A673 (cell line): ENCODE data around the gene RHPN2. TPM values are rescaled to one million over a fixed set of nuclear protein-coding genes. Genes with fewer than 3 reads are reported as not detected.

Experiments used
- Bru-seq: library from RNA; stranded (reverse); fragments of 400-500 nt; gene quantifications from one replicate; lab custom pipeline; 2021; lab: Mats Ljungman, UMichigan
- BruChase-seq, 2 experiments: library from RNA; stranded (reverse); fragments of 400-500 nt; gene quantifications; one replicate each; lab custom pipeline; 2021; lab: Mats Ljungman, UMichigan
- BruUV-seq: library from RNA; stranded (reverse); fragments of 400-500 nt; replicated peaks from 2 replicates; lab custom pipeline; 2021; lab: Mats Ljungman, UMichigan
- CTCF ChIA-PET: fragments of 300-600 bp; sonication (Branson Sonifier 250); formaldehyde crosslinking; loops from one replicate; lab custom pipeline; 2022; ENCODE audit warnings: antibody characterized with exemption; lab: Charles Lee
- POLR2A ChIA-PET: fragments of 300-600 bp; sonication (Branson Sonifier 250); formaldehyde crosslinking; loops from one replicate; lab custom pipeline; 2022; ENCODE audit warnings: antibody characterized with exemption; ENCODE audit not compliant: low non-redundant PET; lab: Charles Lee
- DNase-seq: peaks from one replicate; pipeline ENCODE4 v3.0.0-alpha.2; 2015; ENCODE audit warnings: low spot score
- H3K27ac ChIP-seq: fragments of 200-600 bp; sonication (generic); 2 replicates; pipeline ENCODE4 v1.5.1; 2016; ENCODE audit warnings: mixed run types, low read depth, mild to moderate bottlenecking, mixed read lengths, antibody characterized with exemption, low read length; ENCODE audit not compliant: poor library complexity, severe bottlenecking
- H3K27me3 ChIP-seq: fragments of 200-600 bp; sonication (generic); replicated peaks from 2 replicates; pipeline ENCODE4 v1.6.1; 2017; ENCODE audit warnings: mixed run types, low read depth, mild to moderate bottlenecking, mixed read lengths, antibody characterized with exemption, low read length; ENCODE audit not compliant: insufficient read depth, poor library complexity
- H3K36me3 ChIP-seq: fragments of 200-600 bp; sonication (generic); 2 replicates; pipeline ENCODE4 v1.6.1; 2016; ENCODE audit warnings: mixed run types, mild to moderate bottlenecking, mixed read lengths, antibody characterized with exemption, low read length; ENCODE audit not compliant: insufficient read depth, poor library complexity, severe bottlenecking
- H3K4me1 ChIP-seq: fragments of 200-600 bp; sonication (generic); 2 replicates; pipeline ENCODE4 v1.6.1; 2017; ENCODE audit warnings: mixed run types, mild to moderate bottlenecking, mixed read lengths, antibody characterized with exemption, low read length; ENCODE audit not compliant: insufficient read depth, poor library complexity, severe bottlenecking
- H3K4me3 ChIP-seq: fragments of 200-600 bp; sonication (generic); 2 replicates; pipeline ENCODE4 v1.5.1; 2016; ENCODE audit warnings: low read depth, mixed run types, mild to moderate bottlenecking, mixed read lengths, low read length; ENCODE audit not compliant: poor library complexity, severe bottlenecking
- H3K9me3 ChIP-seq: fragments of 200-600 bp; sonication (generic); 2 replicates; pipeline ENCODE4 v1.6.1; 2016; ENCODE audit warnings: mixed run types, low read depth, mild to moderate bottlenecking, mixed read lengths, antibody characterized with exemption, low read length; ENCODE audit not compliant: poor library complexity, severe bottlenecking
- CTCF ChIP-seq: fragments of 300-800, 200-600 bp; sonication (generic); conservative IDR thresholded peaks from 2 replicates; pipeline ENCODE4 v1.5.1; 2017; ENCODE audit warnings: low read depth, mild to moderate bottlenecking, antibody characterized with exemption, low read length, moderate library complexity, mixed read lengths
- EZH2 ChIP-seq: fragments of 200-600 bp; sonication (generic); IDR thresholded peaks from 2 replicates; pipeline ENCODE4 v1.6.1; 2017; ENCODE audit warnings: borderline replicate concordance, low read depth, mild to moderate bottlenecking, mixed read lengths, antibody characterized with exemption, low read length; ENCODE audit not compliant: poor library complexity, severe bottlenecking
- intact Hi-C: fragments of 100-400 bp; cut with micrococcal nuclease; formaldehyde crosslinking; loops from one replicate; pipeline ENCODE4 v1.10.0; 2022; ENCODE audit not compliant: unreplicated experiment
- long read RNA-seq: library from polyadenylated mRNA; stranded (forward); transcript quantifications from one replicate; pipeline ENCODE4 v2.0.0, GENCODE V29; 2022
- total RNA-seq: library from RNA; stranded (reverse); gene quantifications from 2 replicates; pipeline ENCODE4 v1.2.3, GENCODE V29; 2021

Gene RHPN2
- total RNA-seq (10.5 and 12.1 TPM in 2 replicates), Bru-seq, nascent RNA (percentile 50 among the genes with signal in this experiment), BruChase-seq, experiment 1, labeled RNA remaining after a 2-hour chase (percentile 52 among the genes with signal in this experiment), BruChase-seq, experiment 2, labeled RNA remaining after a 6-hour chase (percentile 53 among the genes with signal in this experiment)
- long read RNA-seq, transcript RHPN2-201 (15 exons, 3,500 nt): major isoform, 10 of 14 reads
- long read RNA-seq, partial matches to known transcripts: 3 of 14 reads
- long read RNA-seq, other reads (novel, unspliced or antisense): 1 of 14 reads

- POLR2A ChIA-PET: no interaction called here
- H3K4me3 ChIP-seq: peak within 1 kb of the TSS; percentile 62
- no TSS peak for BruUV-seq
- peak within 1 kb of the TSS; percentile 54 for H3K27ac ChIP-seq
- CTCF ChIA-PET: interaction anchor here (0.6 kb wide), 1 partner anchor 530 kb away, joined by 4 read pairs; no protein-coding TSS in a partner anchor
- H3K9me3 ChIP-seq: no peaks in the 10 kb centered on the region
- intact Hi-C loops: no loop called here
- peak; percentile 88 for DNase-seq
- no peaks in the 10 kb centered on the region for H3K36me3 ChIP-seq
- no peak for TF ChIP-seq CTCF
- no peak for TF ChIP-seq EZH2
- H3K4me1 ChIP-seq: peaks cover 14% of the 10 kb centered on the region
- H3K27me3 ChIP-seq: no peaks in the 10 kb centered on the region
Observed at GRCh38 chr19:33064792-33065550, at the start of gene RHPN2. RHPN2 (minus strand) TSS chr19:33064888; CDS start chr19:33064852, 36 bp downstream.

GRCh38 chr19:33114312-33114711, 49.6 kb upstream of the RHPN2 start:
- TF ChIP-seq EZH2 (no peak), CTCF (no peak)
- no peak overlapping the region for H3K4me3 ChIP-seq
- no peak for DNase-seq
- BruUV-seq: no TSS peak
- H3K36me3 ChIP-seq: peaks cover 47% of the 10 kb centered on the region
- no peaks in the 10 kb centered on the region for H3K4me1 ChIP-seq
- H3K9me3 ChIP-seq: no peaks in the 10 kb centered on the region
- intact Hi-C loops: no loop called here
- ChIA-PET POLR2A (no interaction called here), CTCF (no interaction called here)
- H3K27ac ChIP-seq: no peak overlapping the region
- H3K27me3 ChIP-seq: no peaks in the 10 kb centered on the region

DNA sequence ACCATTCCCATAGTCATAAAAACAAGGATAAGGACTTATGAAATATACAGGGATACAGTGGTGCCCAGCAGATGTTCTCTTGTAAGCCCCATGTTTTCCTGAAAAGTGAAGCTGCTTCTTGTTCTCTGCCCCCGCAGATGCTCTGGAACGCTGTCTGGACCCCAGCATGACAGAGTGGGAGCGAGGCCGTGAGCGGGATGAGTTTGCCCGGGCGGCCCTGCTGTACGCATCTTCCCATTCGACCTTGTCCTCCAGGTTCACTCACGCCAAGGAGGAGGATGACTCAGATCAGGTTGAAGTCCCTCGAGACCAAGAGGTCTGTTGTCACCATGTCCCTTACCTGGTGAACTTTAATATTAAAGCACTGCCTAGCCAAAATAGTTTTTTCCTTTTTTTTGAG, 46.9 kb upstream of the RHPN2 start:
- intact Hi-C loops: no loop called here
- Histone ChIP-seq H3K4me3 (no peak overlapping the region), H3K27me3 (no peaks in the 10 kb centered on the region), H3K36me3 (peaks cover 42% of the 10 kb centered on the region), H3K4me1 (no peaks in the 10 kb centered on the region), H3K27ac (no peak overlapping the region), H3K9me3 (no peaks in the 10 kb centered on the region)
- no TSS peak for BruUV-seq
- CTCF ChIA-PET: no interaction called here
- no peak for TF ChIP-seq EZH2
- TF ChIP-seq CTCF: no peak
- DNase-seq: no peak
- POLR2A ChIA-PET: no interaction called here
